ENCODE results near the gene FOXF2.

DNA sequence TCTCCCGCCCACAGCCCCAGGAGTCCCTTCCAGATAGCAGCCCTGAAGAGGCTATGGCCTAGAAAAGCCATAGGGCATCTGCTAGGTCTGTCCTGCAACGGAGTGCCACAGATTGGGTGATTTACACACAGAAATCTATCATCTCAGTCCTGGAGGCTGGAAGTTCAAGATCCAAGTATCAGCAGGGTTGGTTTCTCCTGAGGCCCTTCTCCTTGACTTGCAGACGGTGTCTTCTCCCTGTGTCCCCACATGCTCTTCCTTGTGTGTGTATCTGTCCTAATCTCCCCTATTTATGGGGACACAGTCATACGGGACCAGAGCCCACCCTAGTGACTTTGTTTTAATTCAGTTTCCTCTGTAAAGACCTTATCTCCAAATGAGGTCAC is 15.3 kb downstream of the FOXF2 start:
- TF ChIP-seq, protein P1, sequence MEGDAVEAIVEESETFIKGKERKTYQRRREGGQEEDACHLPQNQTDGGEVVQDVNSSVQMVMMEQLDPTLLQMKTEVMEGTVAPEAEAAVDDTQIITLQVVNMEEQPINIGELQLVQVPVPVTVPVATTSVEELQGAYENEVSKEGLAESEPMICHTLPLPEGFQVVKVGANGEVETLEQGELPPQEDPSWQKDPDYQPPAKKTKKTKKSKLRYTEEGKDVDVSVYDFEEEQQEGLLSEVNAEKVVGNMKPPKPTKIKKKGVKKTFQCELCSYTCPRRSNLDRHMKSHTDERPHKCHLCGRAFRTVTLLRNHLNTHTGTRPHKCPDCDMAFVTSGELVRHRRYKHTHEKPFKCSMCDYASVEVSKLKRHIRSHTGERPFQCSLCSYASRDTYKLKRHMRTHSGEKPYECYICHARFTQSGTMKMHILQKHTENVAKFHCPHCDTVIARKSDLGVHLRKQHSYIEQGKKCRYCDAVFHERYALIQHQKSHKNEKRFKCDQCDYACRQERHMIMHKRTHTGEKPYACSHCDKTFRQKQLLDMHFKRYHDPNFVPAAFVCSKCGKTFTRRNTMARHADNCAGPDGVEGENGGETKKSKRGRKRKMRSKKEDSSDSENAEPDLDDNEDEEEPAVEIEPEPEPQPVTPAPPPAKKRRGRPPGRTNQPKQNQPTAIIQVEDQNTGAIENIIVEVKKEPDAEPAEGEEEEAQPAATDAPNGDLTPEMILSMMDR (IDR thresholded peaks at IDR 0.05): no peak
- no peak for TF ChIP-seq EP300 (IDR thresholded peaks at IDR 0.05; ENCODE audit: low read depth)
